Endothelial cell of umbilical vein (primary cell): ENCODE results near the gene DNAJC6.

Experiments used
- EZH2 ChIP-seq: IDR thresholded peaks from 2 replicates; pipeline ENCODE4 v1.6.1; 2012; ENCODE audit warnings: borderline replicate concordance, low read depth, mild to moderate bottlenecking, moderate library complexity, low read length, inconsistent platforms; ENCODE audit not compliant: severe bottlenecking
- JUN ChIP-seq: IDR thresholded peaks from 2 replicates; pipeline ENCODE4 v1.6.1; 2011; ENCODE audit warnings: borderline replicate concordance, low read depth; ENCODE audit not compliant: insufficient read length, insufficient read depth
- POLR2A ChIP-seq: IDR thresholded peaks from 2 replicates; pipeline ENCODE4 v1.6.1; 2012; ENCODE audit warnings: low read depth, mild to moderate bottlenecking, control low read depth, low read length
- POLR2AphosphoS5 ChIP-seq: IDR thresholded peaks from 2 replicates; pipeline ENCODE4 v1.6.1; 2012; ENCODE audit warnings: low read depth, mild to moderate bottlenecking, control low read depth, low read length, moderate library complexity; ENCODE audit not compliant: insufficient read depth
- TF ChIP-seq, protein P1 (sequence below), 2 donors: IDR thresholded peaks; 1 replicate in 1 of 2; 2 replicates in 1 of 2; pipeline ENCODE4 v1.5.1; 2011; ENCODE audit warnings: low read length in 2 of 2, mild to moderate bottlenecking in 2 of 2, moderate library complexity in 2 of 2, control low read depth in 1 of 2, inconsistent platforms in 1 of 2, low read depth in 1 of 2; ENCODE audit not compliant: insufficient read depth in 1 of 2; ENCODE audit errors: extremely low read depth in 1 of 2
- TF ChIP-seq, protein P2 (sequence below): IDR thresholded peaks from 2 replicates; pipeline ENCODE4 v1.6.1; 2011; ENCODE audit not compliant: insufficient read depth, insufficient read length

DNA sequence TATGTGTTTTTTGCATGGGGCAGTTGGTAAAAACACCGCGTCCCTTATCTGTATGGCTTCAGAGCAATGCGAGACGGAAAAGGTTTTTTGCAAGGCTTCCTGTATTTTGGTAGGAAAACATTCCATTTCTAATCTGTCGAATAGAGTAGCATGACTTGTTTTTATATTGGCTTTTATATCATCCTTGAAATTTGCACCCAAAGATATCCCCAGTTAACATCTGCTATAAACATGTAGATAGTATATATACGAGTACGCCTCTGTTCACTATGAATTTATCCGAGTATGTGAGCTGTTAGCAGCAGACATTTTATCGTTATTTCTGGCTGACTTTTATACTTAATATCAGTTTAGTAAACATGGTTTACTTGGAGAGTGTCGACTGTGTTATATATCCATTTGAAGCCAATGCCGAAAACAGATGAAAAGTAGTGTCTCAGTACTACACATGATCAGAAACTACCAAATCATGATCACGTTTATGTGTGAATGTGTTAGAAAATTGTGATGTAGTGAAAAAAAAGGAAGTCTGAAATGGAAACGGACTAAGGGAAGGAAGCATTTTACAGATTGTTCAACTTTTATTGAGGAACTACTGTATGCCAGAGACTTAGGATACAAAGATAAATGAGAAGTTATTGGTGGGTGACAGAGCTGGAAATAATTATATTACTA lies 112.1 kb downstream of the DNAJC6 start:
- TF ChIP-seq, protein P1, sequence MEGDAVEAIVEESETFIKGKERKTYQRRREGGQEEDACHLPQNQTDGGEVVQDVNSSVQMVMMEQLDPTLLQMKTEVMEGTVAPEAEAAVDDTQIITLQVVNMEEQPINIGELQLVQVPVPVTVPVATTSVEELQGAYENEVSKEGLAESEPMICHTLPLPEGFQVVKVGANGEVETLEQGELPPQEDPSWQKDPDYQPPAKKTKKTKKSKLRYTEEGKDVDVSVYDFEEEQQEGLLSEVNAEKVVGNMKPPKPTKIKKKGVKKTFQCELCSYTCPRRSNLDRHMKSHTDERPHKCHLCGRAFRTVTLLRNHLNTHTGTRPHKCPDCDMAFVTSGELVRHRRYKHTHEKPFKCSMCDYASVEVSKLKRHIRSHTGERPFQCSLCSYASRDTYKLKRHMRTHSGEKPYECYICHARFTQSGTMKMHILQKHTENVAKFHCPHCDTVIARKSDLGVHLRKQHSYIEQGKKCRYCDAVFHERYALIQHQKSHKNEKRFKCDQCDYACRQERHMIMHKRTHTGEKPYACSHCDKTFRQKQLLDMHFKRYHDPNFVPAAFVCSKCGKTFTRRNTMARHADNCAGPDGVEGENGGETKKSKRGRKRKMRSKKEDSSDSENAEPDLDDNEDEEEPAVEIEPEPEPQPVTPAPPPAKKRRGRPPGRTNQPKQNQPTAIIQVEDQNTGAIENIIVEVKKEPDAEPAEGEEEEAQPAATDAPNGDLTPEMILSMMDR (IDR thresholded peaks at IDR 0.05; ENCODE audit: extremely low read depth in 1 of 2, insufficient read depth in 1 of 2, low read depth in 1 of 2, low read length in 2 of 2), result no peak
- TF ChIP-seq POLR2A (no peak), EZH2 (no peak), POLR2AphosphoS5 (no peak), JUN (no peak)
- TF ChIP-seq, protein P2, sequence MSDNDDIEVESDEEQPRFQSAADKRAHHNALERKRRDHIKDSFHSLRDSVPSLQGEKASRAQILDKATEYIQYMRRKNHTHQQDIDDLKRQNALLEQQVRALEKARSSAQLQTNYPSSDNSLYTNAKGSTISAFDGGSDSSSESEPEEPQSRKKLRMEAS, result no peak
